H9 (cell line): Measurements from ENCODE around the gene EHD4. TPM values are rescaled to one million over a fixed set of nuclear protein-coding genes. Genes with fewer than 3 reads are reported as not detected.

Experiments
- DNase-seq: peaks from one replicate; pipeline ENCODE4 v3.0.0-alpha.2; 2017
- H2AFZ ChIP-seq: one replicate; pipeline ENCODE4 v1.6.1; 2013; ENCODE audit warnings: mild to moderate bottlenecking, low read length, control low read depth, moderate library complexity
- H2AK5ac ChIP-seq: 2 replicates; pipeline ENCODE4 v1.6.1; 2013; ENCODE audit warnings: low read length, control low read depth, mixed read lengths; ENCODE audit not compliant: insufficient read length
- H2BK120ac ChIP-seq: one replicate; pipeline ENCODE4 v1.6.1; 2013; ENCODE audit warnings: low read depth, mild to moderate bottlenecking, low read length, control low read depth, inconsistent platforms; ENCODE audit not compliant: poor library complexity, severe bottlenecking
- H2BK12ac ChIP-seq: 2 replicates; pipeline ENCODE4 v1.6.1; 2013; ENCODE audit warnings: low read length, control low read depth, mixed read lengths, low read depth; ENCODE audit not compliant: insufficient read length
- H2BK15ac ChIP-seq: 2 replicates; pipeline ENCODE4 v1.6.1; 2013; ENCODE audit warnings: low read depth, low read length, control low read depth
- H2BK20ac ChIP-seq: one replicate; pipeline ENCODE4 v1.6.1; 2013; ENCODE audit warnings: low read depth, mild to moderate bottlenecking, low read length, control low read depth, inconsistent platforms; ENCODE audit not compliant: poor library complexity, severe bottlenecking
- H2BK5ac ChIP-seq: 2 replicates; pipeline ENCODE4 v1.6.1; 2013; ENCODE audit warnings: low read length, control low read depth, mixed read lengths; ENCODE audit not compliant: insufficient read length
- H3K14ac ChIP-seq: 2 replicates; pipeline ENCODE4 v1.6.1; 2013; ENCODE audit warnings: low read length, control low read depth; ENCODE audit not compliant: insufficient read depth
- H3K18ac ChIP-seq: 2 replicates; pipeline ENCODE4 v1.6.1; 2013; ENCODE audit warnings: low read depth, mild to moderate bottlenecking, mixed read lengths, low read length, control low read depth; ENCODE audit not compliant: insufficient read length
- H3K23ac ChIP-seq: 2 replicates; pipeline ENCODE4 v1.6.1; 2013; ENCODE audit warnings: low read length, control low read depth, mixed read lengths, low read depth; ENCODE audit not compliant: insufficient read length
- H3K23me2 ChIP-seq: 2 replicates; pipeline ENCODE4 v1.6.1; 2013; ENCODE audit warnings: low read depth, mild to moderate bottlenecking, mixed read lengths, low read length, control low read depth; ENCODE audit not compliant: insufficient read length, poor library complexity, severe bottlenecking
- H3K27ac ChIP-seq: 2 replicates; pipeline ENCODE4 v1.5.1; 2013; ENCODE audit warnings: low read length, control low read depth, mixed read lengths, low read depth; ENCODE audit not compliant: insufficient read length
- H3K27me3 ChIP-seq: 2 replicates; pipeline ENCODE4 v1.6.1; 2013; ENCODE audit warnings: low read length, control low read depth, inconsistent platforms; ENCODE audit not compliant: insufficient read depth
- H3K4ac ChIP-seq: 2 replicates; pipeline ENCODE4 v1.6.1; 2013; ENCODE audit warnings: low read depth, mild to moderate bottlenecking, control low read depth, inconsistent platforms, low read length, moderate library complexity
- H3K4me1 ChIP-seq: 2 replicates; pipeline ENCODE4 v1.6.1; 2013; ENCODE audit warnings: low read length, control low read depth, inconsistent platforms; ENCODE audit not compliant: insufficient read depth
- H3K4me2 ChIP-seq: 2 replicates; pipeline ENCODE4 v1.6.1; 2013; ENCODE audit warnings: low read length, control low read depth, mixed read lengths; ENCODE audit not compliant: insufficient read length, insufficient read depth
- H3K56ac ChIP-seq: 2 replicates; pipeline ENCODE4 v1.6.1; 2013; ENCODE audit warnings: low read depth, mild to moderate bottlenecking, mixed read lengths, low read length, control low read depth; ENCODE audit not compliant: insufficient read length
- H3K79me1 ChIP-seq: 2 replicates; pipeline ENCODE4 v1.6.1; 2013; ENCODE audit warnings: low read depth, mild to moderate bottlenecking, moderate library complexity, low read length, control low read depth, inconsistent platforms; ENCODE audit not compliant: insufficient read depth, poor library complexity, severe bottlenecking
- H3K79me2 ChIP-seq: 2 replicates; pipeline ENCODE4 v1.6.1; 2013; ENCODE audit warnings: low read length, control low read depth, inconsistent platforms; ENCODE audit not compliant: insufficient read depth
- H3K9ac ChIP-seq: 2 replicates; pipeline ENCODE4 v1.6.1; 2013; ENCODE audit warnings: low read length, control low read depth, mixed read lengths; ENCODE audit not compliant: insufficient read length; ENCODE audit errors: extremely low read depth
- H3K9me3 ChIP-seq: one replicate; pipeline ENCODE4 v1.6.1; 2013; ENCODE audit warnings: low read depth, low read length, inconsistent platforms; ENCODE audit not compliant: control insufficient read depth
- H3T11ph ChIP-seq: one replicate; pipeline ENCODE4 v1.6.1; 2013; ENCODE audit warnings: mild to moderate bottlenecking, low read length, control low read depth, inconsistent platforms
- H4K20me1 ChIP-seq: one replicate; pipeline ENCODE4 v1.6.1; 2013; ENCODE audit not compliant: control insufficient read depth, insufficient read length, insufficient read depth
- H4K5ac ChIP-seq: 2 replicates; pipeline ENCODE4 v1.6.1; 2013; ENCODE audit warnings: low read depth, mild to moderate bottlenecking, mixed read lengths, low read length, control low read depth; ENCODE audit not compliant: insufficient read length
- H4K8ac ChIP-seq: replicated peaks from 2 replicates; pipeline ENCODE4 v1.6.1; 2013; ENCODE audit warnings: low read length, control low read depth, mixed read lengths, low read depth; ENCODE audit not compliant: insufficient read length
- H4K91ac ChIP-seq: 2 replicates; pipeline ENCODE4 v1.6.1; 2013; ENCODE audit warnings: low read depth, mild to moderate bottlenecking, moderate library complexity, mixed read lengths, low read length, control low read depth; ENCODE audit not compliant: insufficient read length
- H3K27ac Mint-ChIP-seq, 3 experiments: 2 replicates in 2 of 3; 3 replicates in 1 of 3; pipeline ENCODE4 v1.8.0; 2020 to 2021; ENCODE audit warnings: mixed read lengths in 3 of 3, mild to moderate bottlenecking in 1 of 3, moderate library complexity in 1 of 3
- H3K27me3 Mint-ChIP-seq: 2 replicates; pipeline ENCODE4 v1.8.0; 2021; ENCODE audit warnings: low read depth, mild to moderate bottlenecking, moderate library complexity, mixed read lengths
- H3K36me3 Mint-ChIP-seq, 3 experiments: 2 replicates in 2 of 3; 3 replicates in 1 of 3; pipeline ENCODE4 v1.8.0; 2020 to 2021; ENCODE audit warnings: low read depth in 3 of 3, mixed read lengths in 3 of 3; ENCODE audit not compliant: insufficient read depth in 1 of 3
- H3K4me1 Mint-ChIP-seq, 2 experiments: 2 replicates each; pipeline ENCODE4 v1.8.0; 2020; ENCODE audit warnings: mixed read lengths in 2 of 2
- H3K4me3 Mint-ChIP-seq, 2 experiments: 2 replicates in 1 of 2; 3 replicates in 1 of 2; pipeline ENCODE4 v1.8.0; 2020 to 2021; ENCODE audit warnings: mild to moderate bottlenecking in 2 of 2, mixed read lengths in 2 of 2, moderate library complexity in 1 of 2
- H3K9me3 Mint-ChIP-seq, 2 experiments: 2 replicates in 1 of 2; 3 replicates in 1 of 2; pipeline ENCODE4 v1.8.0; 2020; ENCODE audit warnings: mild to moderate bottlenecking in 2 of 2, mixed read lengths in 2 of 2, moderate library complexity in 1 of 2
- WGBS: extraction: QIAGEN DNeasy Blood & Tissue Kit; methylation state at CpG from one replicate; pipeline ENCODE4 v1.1.7; 2013; ENCODE audit warnings: missing lambda C conversion rate, low lambda C conversion rate, mixed read lengths; ENCODE audit not compliant: insufficient read length; ENCODE audit errors: extremely low coverage; 5-methylcytosine and 5-hydroxymethylcytosine counted together
- total RNA-seq: library from RNA; stranded (reverse); gene quantifications from 2 replicates; pipeline ENCODE4 v1.2.1, GENCODE V29; 2021
- TF ChIP-seq, protein P1 (sequence below): fragments of 200-600 bp; sonication (generic); conservative IDR thresholded peaks from 3 replicates; pipeline ENCODE4 v1.8.0; 2021; ENCODE audit warnings: antibody characterized with exemption, mild to moderate bottlenecking

EHD4 gene
- total RNA-seq, 1 experiment from 2014 or later = 22.9 TPM

DNA sequence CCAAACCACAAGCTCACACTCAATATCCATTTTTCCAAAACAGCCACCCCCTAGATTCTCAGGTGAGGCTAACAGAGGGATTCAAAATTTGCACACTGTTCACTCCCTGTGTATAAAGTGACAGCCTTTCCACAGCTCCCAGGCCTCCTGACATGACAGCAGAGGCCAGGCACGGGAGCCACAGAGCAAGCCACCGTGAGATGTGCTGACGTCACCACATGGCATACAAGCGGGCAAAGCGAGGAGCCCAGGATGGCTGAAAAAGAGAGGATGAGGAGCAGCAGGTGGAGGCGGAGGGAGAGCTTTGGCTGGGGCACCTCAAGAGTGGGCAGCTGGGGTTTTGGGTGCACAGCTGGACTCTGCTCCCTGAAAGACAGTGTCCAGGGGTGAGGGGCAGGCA lies 27.1 kb downstream of the EHD4 start:
- H3K18ac ChIP-seq = no peak overlapping the region
- no peak overlapping the region for H2AK5ac ChIP-seq
- H3K14ac ChIP-seq = no peak overlapping the region
- H3K4ac ChIP-seq = no peak overlapping the region
- H3K79me1 ChIP-seq = no peaks in the 10 kb centered on the region
- H4K8ac ChIP-seq = no peak overlapping the region
- no peak overlapping the region for H4K5ac ChIP-seq
- no peak overlapping the region for H4K91ac ChIP-seq
- Mint-ChIP-seq H3K27ac (peak overlapping the region; percentile 11 to 70 (median 27); a peak in 3 of 7 replicates), H3K9me3 (no peaks in the 10 kb centered on the region), H3K4me1 (peaks cover 8 to 28% of the 10 kb centered on the region in 2 experiments), H3K27me3 (no peaks in the 10 kb centered on the region), H3K36me3 (peaks cover 7 to 27% (median 18%) of the 10 kb centered on the region in 3 experiments; a peak in 6 of 7 replicates), H3K4me3 (no peak overlapping the region)
- H3K4me1 ChIP-seq = no peaks in the 10 kb centered on the region
- no peak overlapping the region for H2BK20ac ChIP-seq
- no peak overlapping the region for H3K9ac ChIP-seq
- H3K27me3 ChIP-seq = no peaks in the 10 kb centered on the region
- no CpG with 5 or more reads among the region's 6 CpGs for WGBS
- no peak overlapping the region for H3K23ac ChIP-seq
- H2BK5ac ChIP-seq = no peak overlapping the region
- no peaks in the 10 kb centered on the region for H3K79me2 ChIP-seq
- no peak overlapping the region for H2BK120ac ChIP-seq
- H3K23me2 ChIP-seq = no peaks in the 10 kb centered on the region
- TF ChIP-seq, protein P1, sequence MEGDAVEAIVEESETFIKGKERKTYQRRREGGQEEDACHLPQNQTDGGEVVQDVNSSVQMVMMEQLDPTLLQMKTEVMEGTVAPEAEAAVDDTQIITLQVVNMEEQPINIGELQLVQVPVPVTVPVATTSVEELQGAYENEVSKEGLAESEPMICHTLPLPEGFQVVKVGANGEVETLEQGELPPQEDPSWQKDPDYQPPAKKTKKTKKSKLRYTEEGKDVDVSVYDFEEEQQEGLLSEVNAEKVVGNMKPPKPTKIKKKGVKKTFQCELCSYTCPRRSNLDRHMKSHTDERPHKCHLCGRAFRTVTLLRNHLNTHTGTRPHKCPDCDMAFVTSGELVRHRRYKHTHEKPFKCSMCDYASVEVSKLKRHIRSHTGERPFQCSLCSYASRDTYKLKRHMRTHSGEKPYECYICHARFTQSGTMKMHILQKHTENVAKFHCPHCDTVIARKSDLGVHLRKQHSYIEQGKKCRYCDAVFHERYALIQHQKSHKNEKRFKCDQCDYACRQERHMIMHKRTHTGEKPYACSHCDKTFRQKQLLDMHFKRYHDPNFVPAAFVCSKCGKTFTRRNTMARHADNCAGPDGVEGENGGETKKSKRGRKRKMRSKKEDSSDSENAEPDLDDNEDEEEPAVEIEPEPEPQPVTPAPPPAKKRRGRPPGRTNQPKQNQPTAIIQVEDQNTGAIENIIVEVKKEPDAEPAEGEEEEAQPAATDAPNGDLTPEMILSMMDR = no peak
- H2BK15ac ChIP-seq = no peak overlapping the region
- H3K27ac ChIP-seq = no peak overlapping the region
- no peak overlapping the region for H3K4me2 ChIP-seq
- H3T11ph ChIP-seq = no peak overlapping the region
- H4K20me1 ChIP-seq = no peaks in the 10 kb centered on the region
- no peak overlapping the region for H2BK12ac ChIP-seq
- no peaks in the 10 kb centered on the region for H3K9me3 ChIP-seq
- H2AFZ ChIP-seq = no peak overlapping the region
- no peak overlapping the region for H3K56ac ChIP-seq
- DNase-seq = no peak
